Stimulated activated memory B cell treated with anti-CD40 and anti-IgM and Interleukin-4, amounts not matched to agents 10 μg/mL and 1 μg/mL and 100 μg/mL, for 72 hours (primary cell): ENCODE results near the gene RGS16.

Experiments used
- ATAC-seq: fragments of 150-1000 bp; cut with Tn5 transposase; 2 replicates; pipeline ENCODE4 v1.10.0; 2021
- H3K27ac Mint-ChIP-seq: one replicate; pipeline ENCODE4 v1.8.0; 2022; ENCODE audit warnings: mild to moderate bottlenecking, mixed read lengths
- H3K27me3 Mint-ChIP-seq: one replicate; pipeline ENCODE4 v1.8.0; 2022; ENCODE audit warnings: mixed read lengths
- H3K36me3 Mint-ChIP-seq: one replicate; pipeline ENCODE4 v1.8.0; 2022; ENCODE audit warnings: mixed read lengths
- H3K4me1 Mint-ChIP-seq: one replicate; pipeline ENCODE4 v1.8.0; 2022; ENCODE audit warnings: mixed read lengths
- H3K4me3 Mint-ChIP-seq: one replicate; pipeline ENCODE4 v1.8.0; 2022; ENCODE audit warnings: mild to moderate bottlenecking, moderate library complexity, mixed read lengths
- H3K9me3 Mint-ChIP-seq: one replicate; pipeline ENCODE4 v1.8.0; 2022; ENCODE audit warnings: mixed read lengths

Gene RGS16

GRCh38 chr1:182603646-182604174 lies 479 bp downstream of the RGS16 start:
- Mint-ChIP-seq H3K36me3 (peaks cover 14% of the 10 kb centered on the region), H3K4me3 (no peak overlapping the region), H3K9me3 (no peaks in the 10 kb centered on the region), H3K27ac (no peak overlapping the region), H3K4me1 (peaks cover 7% of the 10 kb centered on the region), H3K27me3 (no peaks in the 10 kb centered on the region)
- ATAC-seq, result peak; percentile 5

DNA sequence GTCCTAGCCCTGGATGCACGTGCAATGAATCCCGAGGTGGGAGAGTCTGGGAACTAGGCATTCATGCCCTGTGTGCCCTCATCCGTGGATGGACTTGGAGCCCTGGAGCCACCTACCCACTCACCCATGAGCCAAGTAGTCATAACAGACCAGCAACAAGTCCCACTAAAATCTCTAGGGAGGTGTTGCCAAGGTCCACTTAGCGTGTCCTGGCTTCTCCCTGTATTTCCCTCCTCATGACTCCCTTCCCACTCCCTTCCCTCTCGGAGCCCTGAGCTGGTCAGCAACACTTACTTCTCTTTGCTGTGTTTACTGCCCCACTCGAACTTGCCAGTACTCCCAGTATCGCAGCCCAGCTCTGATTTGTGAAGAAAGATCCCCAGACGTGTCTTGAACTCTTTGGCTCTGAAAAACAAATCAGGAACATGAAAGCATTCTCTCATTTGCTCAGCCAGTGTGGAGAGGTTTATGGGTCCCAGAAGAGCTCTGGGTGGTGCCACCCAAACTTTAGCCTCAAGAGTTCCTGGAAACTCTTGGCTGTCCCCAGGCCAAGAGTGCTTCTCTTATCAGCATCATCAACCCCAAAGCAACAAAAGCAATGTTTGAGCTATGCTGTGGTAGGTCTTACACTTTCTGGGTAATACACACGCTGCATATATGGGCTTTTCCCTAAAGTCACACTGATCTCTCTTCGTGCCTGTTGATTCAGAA lies 1.1 kb downstream of the RGS16 start:
- Mint-ChIP-seq H3K36me3 (peaks cover 14% of the 10 kb centered on the region), H3K27me3 (no peaks in the 10 kb centered on the region), H3K27ac (no peak overlapping the region), H3K4me3 (no peak overlapping the region), H3K4me1 (peaks cover 7% of the 10 kb centered on the region), H3K9me3 (no peaks in the 10 kb centered on the region)
- ATAC-seq, result peak; percentile 46

- peaks cover 14% of the 10 kb centered on the region for H3K36me3 Mint-ChIP-seq
- H3K9me3 Mint-ChIP-seq, result no peaks in the 10 kb centered on the region
These were observed 2.3 kb downstream of the RGS16 start for GRCh38 chr1:182601913-182602312.

DNA sequence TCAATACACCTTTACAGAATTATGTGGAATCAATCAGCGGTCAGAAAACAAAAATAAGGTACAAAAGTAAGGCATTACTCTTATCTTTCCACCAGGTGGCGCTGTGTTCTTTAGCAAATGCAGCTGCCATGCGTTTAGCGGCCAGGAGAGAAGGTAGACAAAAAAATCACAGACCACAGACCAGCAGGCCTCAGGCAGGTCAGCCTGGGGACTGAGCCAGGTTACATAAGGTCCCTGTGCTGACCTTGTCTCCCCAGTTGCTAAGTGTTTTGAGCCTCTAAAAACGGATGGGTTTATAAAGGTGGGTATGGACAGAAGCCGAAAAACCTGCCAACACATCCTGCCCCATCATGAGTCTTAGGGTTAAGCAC lies 2.8 kb downstream of the RGS16 start:
- peak; percentile 40 for ATAC-seq
- peaks cover 14% of the 10 kb centered on the region for H3K36me3 Mint-ChIP-seq
- H3K27ac Mint-ChIP-seq, result no peak overlapping the region
- no peaks in the 10 kb centered on the region for H3K9me3 Mint-ChIP-seq
- H3K27me3 Mint-ChIP-seq, result no peaks in the 10 kb centered on the region
- H3K4me3 Mint-ChIP-seq, result no peak overlapping the region
- H3K4me1 Mint-ChIP-seq, result no peaks in the 10 kb centered on the region

More at GRCh38 chr1:182601913-182602312, 2.3 kb downstream of the RGS16 start:
- peaks cover 2% of the 10 kb centered on the region for H3K4me1 Mint-ChIP-seq
- H3K27ac Mint-ChIP-seq, result no peak overlapping the region
- no peak for ATAC-seq
- H3K4me3 Mint-ChIP-seq, result no peak overlapping the region
- no peaks in the 10 kb centered on the region for H3K27me3 Mint-ChIP-seq

GRCh38 chr1:182600745-182601415 lies 3.3 kb downstream of the RGS16 start:
- Mint-ChIP-seq H3K4me3 (no peak overlapping the region), H3K9me3 (no peaks in the 10 kb centered on the region), H3K4me1 (no peaks in the 10 kb centered on the region), H3K36me3 (peaks cover 14% of the 10 kb centered on the region), H3K27ac (no peak overlapping the region), H3K27me3 (no peaks in the 10 kb centered on the region)
- no peak for ATAC-seq

DNA sequence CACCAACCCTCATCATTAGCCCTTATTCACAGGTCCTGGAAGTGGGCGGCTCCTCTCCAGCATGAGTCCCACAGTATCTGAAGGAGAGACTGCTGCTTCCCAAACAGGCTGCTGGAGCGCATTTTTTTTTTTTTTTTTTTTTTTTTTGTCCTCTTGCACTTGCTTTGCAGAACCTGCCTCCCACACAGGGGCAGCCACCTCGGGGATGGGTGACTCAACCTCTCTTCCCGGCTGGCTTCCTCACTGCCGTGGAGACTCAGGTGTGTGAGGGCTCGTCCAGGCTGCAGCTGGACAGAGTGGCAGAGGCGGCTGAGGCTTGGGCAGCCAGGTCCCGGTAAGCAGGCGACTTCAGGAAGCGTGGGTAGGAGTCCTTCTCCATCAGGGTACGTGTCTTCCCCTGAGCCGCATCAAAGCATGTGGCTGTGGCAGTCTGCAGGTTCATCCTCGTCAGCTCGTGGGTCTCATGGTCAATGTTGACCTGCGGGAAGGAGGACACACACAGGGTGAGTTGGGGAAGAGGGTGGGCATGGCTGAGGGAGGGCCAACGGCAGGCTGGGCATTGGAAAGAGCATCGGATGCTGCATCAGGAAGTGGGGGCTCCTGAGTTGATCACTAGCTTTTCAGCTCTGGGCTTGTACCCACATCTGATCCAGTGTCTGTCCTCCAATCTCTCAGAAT lies 4.0 kb downstream of the RGS16 start:
- Mint-ChIP-seq H3K27ac (no peak overlapping the region), H3K9me3 (no peaks in the 10 kb centered on the region), H3K27me3 (no peaks in the 10 kb centered on the region), H3K36me3 (peaks cover 14% of the 10 kb centered on the region), H3K4me1 (no peaks in the 10 kb centered on the region), H3K4me3 (no peak overlapping the region)
- ATAC-seq, result no peak

DNA sequence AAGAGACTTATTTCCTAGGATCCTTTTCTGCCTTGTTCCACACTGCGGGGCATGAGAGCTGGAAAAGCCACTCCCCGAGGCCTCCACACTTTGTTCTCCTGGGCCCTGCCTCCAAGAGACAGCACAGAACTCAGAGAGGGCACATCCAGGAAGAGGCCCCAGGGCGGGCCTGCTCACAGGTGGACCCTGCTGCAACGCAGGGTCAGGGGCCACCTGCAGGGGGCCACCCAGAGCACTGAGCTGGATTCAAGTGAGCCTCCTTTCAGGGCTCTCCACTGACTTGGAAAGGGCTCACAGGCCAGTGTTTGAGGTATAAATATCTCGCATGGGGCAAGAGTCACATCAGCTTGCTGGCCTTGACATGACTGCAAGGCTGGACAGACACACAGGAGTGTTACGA lies 4.8 kb downstream of the RGS16 start:
- Mint-ChIP-seq H3K4me1 (no peaks in the 10 kb centered on the region), H3K4me3 (no peak overlapping the region), H3K9me3 (no peaks in the 10 kb centered on the region), H3K27ac (no peak overlapping the region), H3K36me3 (peaks cover 14% of the 10 kb centered on the region), H3K27me3 (no peaks in the 10 kb centered on the region)
- ATAC-seq, result no peak

- H3K27ac Mint-ChIP-seq, result no peak overlapping the region
- ATAC-seq, result no peak
- H3K4me1 Mint-ChIP-seq, result no peaks in the 10 kb centered on the region
- no peaks in the 10 kb centered on the region for H3K27me3 Mint-ChIP-seq
- H3K9me3 Mint-ChIP-seq, result no peaks in the 10 kb centered on the region
- peaks cover 14% of the 10 kb centered on the region for H3K36me3 Mint-ChIP-seq
- H3K4me3 Mint-ChIP-seq, result no peak overlapping the region
These were observed 5.9 kb downstream of the RGS16 start for GRCh38 chr1:182598296-182598695.

GRCh38 chr1:182596934-182597333 lies 7.3 kb downstream of the RGS16 start:
- no peak overlapping the region for H3K4me3 Mint-ChIP-seq
- no peaks in the 10 kb centered on the region for H3K9me3 Mint-ChIP-seq
- no peak for ATAC-seq
- no peaks in the 10 kb centered on the region for H3K4me1 Mint-ChIP-seq
- no peaks in the 10 kb centered on the region for H3K27me3 Mint-ChIP-seq
- H3K27ac Mint-ChIP-seq, result no peak overlapping the region
- H3K36me3 Mint-ChIP-seq, result peaks cover 9% of the 10 kb centered on the region

DNA sequence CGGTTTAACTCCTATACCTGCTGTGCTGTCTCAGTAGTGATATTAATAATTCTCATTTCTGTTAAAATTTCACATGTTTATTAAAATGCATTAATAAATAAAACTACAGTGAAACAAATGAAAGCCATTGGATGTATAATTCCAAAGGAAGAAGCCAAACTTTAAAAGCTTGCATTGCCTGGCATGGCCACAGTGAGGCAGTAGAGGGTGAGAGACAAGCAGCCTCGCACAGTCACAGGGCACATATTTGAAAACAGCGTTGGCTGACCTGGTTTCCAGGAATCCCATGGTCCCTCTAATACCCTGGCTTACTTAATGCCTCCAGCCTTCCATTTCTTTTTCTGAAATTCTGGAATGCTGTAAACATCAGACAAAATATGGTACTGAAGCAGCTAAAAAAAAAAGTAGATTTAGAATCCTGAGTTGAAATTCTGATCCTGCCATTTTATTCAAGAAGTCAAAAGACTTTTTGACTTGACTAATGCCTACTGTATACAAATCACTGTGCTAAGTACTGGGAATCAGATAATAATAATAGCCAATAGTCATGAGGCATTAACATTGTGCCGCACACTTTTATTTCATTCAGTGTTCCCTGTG lies 8.4 kb downstream of the RGS16 start:
- Mint-ChIP-seq H3K27ac (no peak overlapping the region), H3K36me3 (peaks cover 9% of the 10 kb centered on the region), H3K9me3 (no peaks in the 10 kb centered on the region), H3K4me1 (no peaks in the 10 kb centered on the region), H3K4me3 (no peak overlapping the region), H3K27me3 (no peaks in the 10 kb centered on the region)
- ATAC-seq, result no peak

DNA sequence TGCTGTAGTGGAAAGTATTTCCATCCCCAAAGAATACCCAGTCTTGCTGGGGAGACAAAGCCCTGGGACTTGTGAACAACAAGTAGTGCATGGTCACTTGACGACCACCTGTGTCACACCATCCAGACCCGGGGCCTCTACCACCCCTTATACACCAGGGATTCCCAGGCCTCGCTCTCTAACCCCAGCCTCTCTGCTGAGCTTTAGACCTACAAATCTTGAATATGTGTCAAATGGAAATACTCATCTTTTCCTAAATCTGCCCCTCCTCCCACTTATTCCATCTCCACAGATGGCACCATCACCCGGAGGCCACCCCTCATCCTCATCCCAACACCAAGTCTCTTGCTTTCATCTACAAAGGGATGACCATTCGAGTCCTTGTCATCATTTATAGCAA lies 14.3 kb downstream of the RGS16 start:
- Mint-ChIP-seq H3K27me3 (no peaks in the 10 kb centered on the region), H3K36me3 (peaks cover 19% of the 10 kb centered on the region), H3K4me1 (peaks cover 25% of the 10 kb centered on the region), H3K9me3 (no peaks in the 10 kb centered on the region), H3K27ac (peak overlapping the region; percentile 100), H3K4me3 (peak overlapping the region; percentile 50)
- no peak for ATAC-seq

DNA sequence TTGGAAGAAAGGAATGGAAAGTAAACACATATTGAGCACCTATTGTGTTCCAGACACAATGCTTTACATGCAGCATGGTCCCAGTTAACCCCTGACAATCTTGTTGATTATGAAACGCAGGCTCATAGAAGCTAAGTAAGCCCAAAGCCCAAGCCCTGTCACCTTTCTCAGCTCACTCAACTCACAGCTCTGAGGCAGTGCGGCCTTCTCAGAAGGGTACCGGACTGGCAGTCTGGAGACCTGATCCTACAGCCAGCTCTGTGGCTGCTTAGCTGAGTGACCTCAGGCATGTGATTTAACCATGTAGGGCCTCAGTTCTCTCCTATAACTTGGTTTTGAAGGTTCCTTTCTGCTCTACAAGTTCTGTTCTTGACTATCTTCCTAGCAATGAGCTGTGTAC lies 14.7 kb downstream of the RGS16 start:
- Mint-ChIP-seq H3K27me3 (no peaks in the 10 kb centered on the region), H3K36me3 (peaks cover 22% of the 10 kb centered on the region), H3K27ac (peak overlapping the region; percentile 100), H3K4me1 (peaks cover 29% of the 10 kb centered on the region), H3K4me3 (peak overlapping the region; percentile 99), H3K9me3 (no peaks in the 10 kb centered on the region)
- no peak for ATAC-seq

- ATAC-seq, result peak; percentile 86
- peaks cover 37% of the 10 kb centered on the region for H3K4me1 Mint-ChIP-seq
- peak within 1 kb of the TSS; percentile 100 for H3K27ac Mint-ChIP-seq
- peak within 1 kb of the TSS; percentile 99 for H3K4me3 Mint-ChIP-seq
- no peaks in the 10 kb centered on the region for H3K9me3 Mint-ChIP-seq
- peaks cover 25% of the 10 kb centered on the region for H3K36me3 Mint-ChIP-seq
- H3K27me3 Mint-ChIP-seq, result no peaks in the 10 kb centered on the region
These were observed 15.4 kb downstream of the RGS16 start, which contains the start of gene RNASEL for GRCh38 chr1:182588500-182589396. RNASEL (minus strand) TSS chr1:182589256; CDS start chr1:182586806, 2,450 bp downstream.

DNA sequence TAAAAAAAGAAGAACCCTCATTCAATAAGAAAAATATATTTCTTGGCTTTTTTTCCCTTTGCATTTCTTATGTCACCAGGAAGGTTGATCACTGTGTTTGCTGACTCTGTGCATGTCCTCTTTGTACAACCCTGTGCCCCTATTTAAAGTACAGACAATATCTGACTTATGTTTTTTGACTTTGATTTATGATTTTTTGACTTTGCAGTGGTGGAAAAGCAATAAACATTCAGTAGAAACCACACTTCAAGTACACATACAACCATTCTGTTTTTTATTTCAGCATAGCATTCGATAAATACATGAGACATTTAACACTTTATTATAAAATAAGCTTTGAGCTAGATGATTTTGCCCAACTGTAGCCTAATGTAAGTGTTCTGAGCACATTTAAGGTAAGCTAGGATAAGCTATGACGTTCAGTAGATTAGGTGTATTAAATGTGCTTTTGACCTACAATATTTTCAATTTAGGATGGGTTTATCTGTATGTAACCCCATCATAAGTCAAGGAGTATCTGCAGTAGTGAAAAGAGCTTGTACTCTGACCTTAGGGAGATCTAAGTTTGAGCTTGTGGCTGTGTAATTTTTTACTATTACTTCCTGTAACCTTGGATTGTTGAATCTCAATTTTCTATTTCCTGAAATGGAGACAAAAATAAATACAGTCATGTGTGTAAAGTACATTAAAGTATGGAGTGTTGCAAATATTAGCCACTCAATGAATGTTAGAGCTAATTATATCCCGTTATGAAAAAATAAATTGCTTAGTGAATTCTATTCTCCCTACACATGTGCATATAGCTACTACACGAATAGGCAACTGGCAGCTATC lies 16.3 kb downstream of the RGS16 start:
- Mint-ChIP-seq H3K4me1 (peaks cover 45% of the 10 kb centered on the region), H3K27ac (peak overlapping the region; percentile 100), H3K36me3 (peaks cover 33% of the 10 kb centered on the region), H3K27me3 (no peaks in the 10 kb centered on the region), H3K4me3 (peak overlapping the region; percentile 99), H3K9me3 (no peaks in the 10 kb centered on the region)
- ATAC-seq, result no peak
